ENCODE measurements around the gene NDST1. TPM values are rescaled to one million over a fixed set of nuclear protein-coding genes. Genes with fewer than 3 reads are reported as not detected.

The NDST1 gene
- total and polyA plus RNA-seq, 10 of the 15 experiments (the other 5 are each of a cell fraction or from before 2014, with no cell fraction given): 0.20 to 53.5 (median 12.9) TPM

GRCh38 chr5:150498501-150498900 is 9.4 kb upstream of the NDST1 start (continued):
- no peak for TF ChIP-seq CEBPZ (IDR thresholded peaks at IDR 0.05; ENCODE audit: low read depth, low read length)
- TF ChIP-seq ZBTB40 (IDR thresholded peaks at IDR 0.05; ENCODE audit: borderline replicate concordance): no peak
- no peak for TF ChIP-seq GATAD2B (conservative IDR thresholded peaks at IDR 0.05; ENCODE audit: low read depth)
- no peak for TF ChIP-seq KAT2A (conservative IDR thresholded peaks at IDR 0.05; ENCODE audit: control insufficient read depth, low read depth, low read length)
- no peak for TF ChIP-seq E2F8 (IDR thresholded peaks at IDR 0.05; ENCODE audit: low read depth, partially characterized antibody)
- no peak for TF ChIP-seq RAD51 (IDR thresholded peaks at IDR 0.05)
- no peak for TF ChIP-seq ZNF207 (IDR thresholded peaks at IDR 0.05; ENCODE audit: borderline replicate concordance)
- no peak for TF ChIP-seq BMI1 (IDR thresholded peaks at IDR 0.05; ENCODE audit: borderline replicate concordance)
- TF ChIP-seq SKIL (IDR thresholded peaks at IDR 0.05; ENCODE audit: low read depth, poor library complexity, severe bottlenecking): no peak
- TF ChIP-seq NR2C2 (IDR thresholded peaks at IDR 0.05; ENCODE audit: borderline replicate concordance, control insufficient read depth, insufficient read length, low read depth): no peak

Measured in GM12878 (cell line).